Epidermal melanocyte (primary cell): Measurements from ENCODE around the gene HIVEP3.

Source experiments
- DNase-seq: peaks from one replicate; pipeline ENCODE4 v3.0.0; 2011; ENCODE audit warnings: low spot score; ENCODE audit not compliant: insufficient read length

HIVEP3 gene

GRCh38 chr1:41617336-41617735, 301.4 kb downstream of the HIVEP3 start:
- no peak for DNase-seq

GRCh38 chr1:41616563-41616962, 302.2 kb downstream of the HIVEP3 start:
- no peak for DNase-seq

- no peak for DNase-seq
Measured at GRCh38 chr1:41615981-41616380, 302.7 kb downstream of the HIVEP3 start.

GRCh38 chr1:41615316-41615715, 303.4 kb downstream of the HIVEP3 start:
- no peak for DNase-seq

- no peak for DNase-seq
Measured at GRCh38 chr1:41614818-41615217, 303.9 kb downstream of the HIVEP3 start.

GRCh38 chr1:41613689-41614574, 304.8 kb downstream of the HIVEP3 start:
- DNase-seq: no peak

- no peak for DNase-seq
Measured at GRCh38 chr1:41612953-41613352, 305.8 kb downstream of the HIVEP3 start.

- no peak for DNase-seq
Measured at GRCh38 chr1:41611932-41612450, 306.7 kb downstream of the HIVEP3 start.

GRCh38 chr1:41611068-41611931, 307.4 kb downstream of the HIVEP3 start:
- DNase-seq: no peak

GRCh38 chr1:41610361-41610760, 308.4 kb downstream of the HIVEP3 start:
- DNase-seq: no peak

- no peak for DNase-seq
Measured at GRCh38 chr1:41609166-41609883, 309.4 kb downstream of the HIVEP3 start.

- DNase-seq: no peak
Measured at GRCh38 chr1:41608211-41608610, 310.5 kb downstream of the HIVEP3 start.

- DNase-seq: no peak
Measured at GRCh38 chr1:41607808-41608207, 310.9 kb downstream of the HIVEP3 start.

GRCh38 chr1:41599912-41600311, 318.8 kb downstream of the HIVEP3 start:
- DNase-seq: no peak

GRCh38 chr1:41598325-41598724, 320.4 kb downstream of the HIVEP3 start:
- DNase-seq: no peak

- DNase-seq: no peak
Measured at GRCh38 chr1:41592451-41593125, 326.1 kb downstream of the HIVEP3 start.

GRCh38 chr1:41591891-41592290, 326.8 kb downstream of the HIVEP3 start:
- no peak for DNase-seq

- no peak for DNase-seq
Measured at GRCh38 chr1:41590331-41590730, 328.4 kb downstream of the HIVEP3 start.

- no peak for DNase-seq
Measured at GRCh38 chr1:41589395-41589794, 329.3 kb downstream of the HIVEP3 start.

- DNase-seq: no peak
Measured at GRCh38 chr1:41588334-41588875, 330.3 kb downstream of the HIVEP3 start.

- no peak for DNase-seq
Measured at GRCh38 chr1:41587791-41588190, 330.9 kb downstream of the HIVEP3 start.
